NCI-H446 (cell line): Measurements from ENCODE around the gene SYNGR3.
A peak's percentile ranks its signal among the peaks of the same experiment; 100 is the strongest.

ENCODE experiments used
- DNase-seq, 2 experiments: peaks; one replicate each; lab custom pipeline; 2025; lab: John Stamatoyannopoulos, UW

SYNGR3 gene

GRCh38 chr16:1992704-1993317 lies 3.0 kb downstream of the SYNGR3 start:
- DNase-seq, result no peak

- DNase-seq, result no peak
Observed at GRCh38 chr16:1993731-1994131, 4.0 kb downstream of the SYNGR3 start.

- no peak for DNase-seq
Observed at GRCh38 chr16:1997494-1998359, 8.0 kb downstream of the SYNGR3 start.

- no peak for DNase-seq
Observed at GRCh38 chr16:1998360-1998835, 8.6 kb downstream of the SYNGR3 start.

- DNase-seq, result no peak
Observed at GRCh38 chr16:1998852-1999801, 9.4 kb downstream of the SYNGR3 start.

- no peak for DNase-seq
Observed at GRCh38 chr16:1999866-2000514, 10.2 kb downstream of the SYNGR3 start.

GRCh38 chr16:2001035-2001434 lies 11.3 kb downstream of the SYNGR3 start:
- DNase-seq, result no peak

- DNase-seq, result no peak
Observed at GRCh38 chr16:2001456-2002355, 11.9 kb downstream of the SYNGR3 start.

- DNase-seq, result no peak
Observed at GRCh38 chr16:2002406-2003230, 12.8 kb downstream of the SYNGR3 start.

GRCh38 chr16:2003231-2003826 lies 13.6 kb downstream of the SYNGR3 start:
- DNase-seq, result no peak

GRCh38 chr16:2003827-2004641 lies 14.3 kb downstream of the SYNGR3 start:
- peak; percentile 88 to 95 for DNase-seq

- no peak for DNase-seq
Observed at GRCh38 chr16:2004795-2005517, 15.2 kb downstream of the SYNGR3 start.

GRCh38 chr16:2005646-2006045 lies 15.9 kb downstream of the SYNGR3 start:
- DNase-seq, result peak in 1 of 2 experiments; percentile 57

- no peak for DNase-seq
Observed at GRCh38 chr16:2006317-2006716, 16.5 kb downstream of the SYNGR3 start.

- DNase-seq, result no peak
Observed at GRCh38 chr16:2007081-2007836, 17.5 kb downstream of the SYNGR3 start.

GRCh38 chr16:2008009-2008526 lies 18.3 kb downstream of the SYNGR3 start:
- no peak for DNase-seq
